ENCODE measurements around the gene SGK1.
"Not testable (repeated sequence)": the region's sequence is repeated elsewhere in the genome, so short reads cannot be mapped to it uniquely, and the experiment has no call there.

GRCh38 chr6:134304381-134304780 is 13.5 kb downstream of the SGK1 start:
- TF ChIP-seq CREB1 (CRISPR knock-in tag; IDR thresholded peaks at IDR 0.05); CBFB (CRISPR knock-in tag; IDR thresholded peaks at IDR 0.05; ENCODE audit: low read depth); CTCF (IDR thresholded peaks at IDR 0.05); KAT7 (CRISPR knock-in tag; IDR thresholded peaks at IDR 0.05; ENCODE audit: borderline replicate concordance); PRRX2 (CRISPR knock-in tag; IDR thresholded peaks at IDR 0.05); CREM (CRISPR knock-in tag; IDR thresholded peaks at IDR 0.05); ELF4 (CRISPR knock-in tag; IDR thresholded peaks at IDR 0.05; ENCODE audit: low read depth); SP1 (CRISPR knock-in tag; conservative IDR thresholded peaks at IDR 0.05): not testable (repeated sequence)
